Testis (tissue), 2 donors: ENCODE results near the gene PDE7B.

Experiments used
- CTCF ChIP-seq, 3 experiments: fragments of 450-650 bp in 2 of 3; fragments of 200-600 bp in 1 of 3; sonication (generic) in 1 of 3; IDR thresholded peaks; one replicate each; pipeline ENCODE4 v1.5.1; 2016 to 2019; ENCODE audit warnings: antibody characterized with exemption in 3 of 3, mild to moderate bottlenecking in 2 of 3, moderate library complexity in 1 of 3
- POLR2A ChIP-seq: fragments of 450-650 bp; IDR thresholded peaks from one replicate; pipeline ENCODE4 v1.6.1; 2017; ENCODE audit warnings: antibody characterized with exemption, mild to moderate bottlenecking, moderate library complexity

GRCh38 chr6:135870722-135871121, 19.2 kb downstream of the PDE7B start:
- TF ChIP-seq CTCF (IDR thresholded peaks at IDR 0.05), result no peak
- TF ChIP-seq POLR2A, result no peak
